ENCODE results near the gene SLC25A11. TPM values are rescaled to one million over a fixed set of nuclear protein-coding genes. Genes with fewer than 3 reads are reported as not detected.

Gene SLC25A11
- total RNA-seq, 3 donors from 2014 or later, result 89.7 to 102 (median 98.1) TPM

DNA sequence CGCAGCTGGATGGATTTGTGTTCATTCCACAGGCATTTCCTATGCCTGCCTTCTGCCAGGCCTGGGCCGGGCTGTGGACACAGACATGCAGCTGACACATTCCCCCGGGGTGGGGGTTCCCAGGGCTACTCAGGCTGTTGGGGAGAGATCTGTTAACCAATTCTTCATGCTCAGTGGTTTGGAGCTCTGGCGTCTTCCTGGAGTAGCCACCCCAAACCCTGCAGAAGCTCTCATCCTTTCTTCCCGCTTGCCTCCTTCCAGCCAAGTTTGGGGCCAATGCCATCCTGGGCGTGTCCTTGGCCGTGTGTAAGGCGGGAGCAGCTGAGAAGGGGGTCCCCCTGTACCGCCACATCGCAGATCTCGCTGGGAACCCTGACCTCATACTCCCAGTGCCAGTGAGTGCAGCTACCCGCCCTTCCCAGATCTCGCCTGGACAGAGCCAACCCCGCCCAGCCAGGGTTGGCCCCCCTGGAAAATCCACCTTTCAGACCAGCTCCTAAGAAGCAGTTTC lies 13.7 kb upstream of the SLC25A11 start:
- Mint-ChIP-seq H3K36me3 (ENCODE audit: insufficient read depth) (no peaks in the 10 kb centered on the region), H3K27me3 (ENCODE audit: low read depth) (no peaks in the 10 kb centered on the region), H3K9me3 (no peaks in the 10 kb centered on the region), H3K4me3 (no peak overlapping the region), H3K4me1 (ENCODE audit: low read depth) (peaks cover 19% of the 10 kb centered on the region)
- DNase-seq (no peak), ATAC-seq (no peak)

GRCh38 chr17:4951486-4951885 lies 11.6 kb upstream of the SLC25A11 start:
- Mint-ChIP-seq H3K27me3 (ENCODE audit: low read depth) (no peaks in the 10 kb centered on the region), H3K4me1 (ENCODE audit: low read depth) (peaks cover 20% of the 10 kb centered on the region), H3K9me3 (no peaks in the 10 kb centered on the region), H3K4me3 (peak overlapping the region; percentile 86), H3K36me3 (ENCODE audit: insufficient read depth) (peaks cover 7% of the 10 kb centered on the region)
- DNase-seq, result no peak
- ATAC-seq, result no peak

GRCh38 chr17:4950746-4951204 lies 10.9 kb upstream of the SLC25A11 start, which contains the start of gene ENO3:
TSS of gene ENO3 (plus strand) at chr17:4951119. CDS start at chr17:4951830, 711 bp downstream.
- DNase-seq (no peak), ATAC-seq (no peak)
- Mint-ChIP-seq H3K4me3 (peak within 1 kb of the TSS; percentile 86), H3K36me3 (ENCODE audit: insufficient read depth) (peaks cover 12% of the 10 kb centered on the region), H3K9me3 (no peaks in the 10 kb centered on the region), H3K27me3 (ENCODE audit: low read depth) (no peaks in the 10 kb centered on the region), H3K4me1 (ENCODE audit: low read depth) (peaks cover 19% of the 10 kb centered on the region)

- DNase-seq, result peak; percentile 65
- ATAC-seq, result peak; percentile 17 to 21
- peaks cover 18% of the 10 kb centered on the region for H3K36me3 Mint-ChIP-seq (ENCODE audit: insufficient read depth)
- no peaks in the 10 kb centered on the region for H3K9me3 Mint-ChIP-seq
- no peaks in the 10 kb centered on the region for H3K27me3 Mint-ChIP-seq (ENCODE audit: low read depth)
- H3K4me1 Mint-ChIP-seq (ENCODE audit: low read depth), result peaks cover 25% of the 10 kb centered on the region
- peak overlapping the region; percentile 86 for H3K4me3 Mint-ChIP-seq
Measured at GRCh38 chr17:4950075-4950745, 10.4 kb upstream of the SLC25A11 start.

DNA sequence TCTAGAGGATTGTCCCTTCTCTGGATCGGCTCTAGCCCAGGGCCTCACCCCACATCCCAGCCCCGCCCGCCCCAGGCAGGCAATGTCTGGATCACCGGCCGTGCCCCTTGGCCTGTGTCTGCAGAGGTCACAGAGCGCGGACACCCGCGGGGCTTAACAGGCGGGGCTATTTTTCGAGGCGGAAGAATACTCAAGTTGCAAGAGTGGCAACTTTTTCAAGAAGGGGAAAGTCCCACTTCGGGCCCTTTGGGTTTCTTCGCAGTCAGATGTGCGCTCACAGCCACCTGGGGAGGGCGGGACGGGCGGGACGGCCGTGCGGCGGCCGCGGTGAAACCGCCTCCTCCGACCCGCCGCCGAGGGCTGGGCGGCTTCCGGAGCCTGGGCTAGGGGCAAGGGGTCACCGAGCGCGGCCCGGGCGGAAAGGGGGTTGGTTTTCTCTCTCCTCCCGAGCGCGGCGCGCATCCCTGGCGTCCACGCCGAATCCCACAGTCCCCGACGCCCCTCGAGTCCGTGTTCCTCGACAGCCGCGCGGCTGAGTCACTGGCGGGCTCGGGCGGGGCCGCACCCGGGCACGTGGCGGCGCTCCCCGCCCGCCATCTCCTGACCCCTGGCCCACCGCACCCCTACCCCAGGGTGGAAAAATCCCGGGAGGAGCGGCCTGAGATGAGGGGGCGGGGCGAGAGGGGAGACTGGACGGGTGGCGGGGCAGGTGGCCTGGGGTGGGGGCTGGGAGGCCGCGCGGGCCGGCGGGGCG lies 9.7 kb upstream of the SLC25A11 start:
- Mint-ChIP-seq H3K27me3 (ENCODE audit: low read depth) (no peaks in the 10 kb centered on the region), H3K9me3 (no peaks in the 10 kb centered on the region)

GRCh38 chr17:4948931-4949320 lies 9.1 kb upstream of the SLC25A11 start:
- no peaks in the 10 kb centered on the region for H3K9me3 Mint-ChIP-seq
- H3K4me3 Mint-ChIP-seq, result peak overlapping the region; percentile 94
- peak; percentile 44 to 47 for ATAC-seq
- H3K36me3 Mint-ChIP-seq (ENCODE audit: insufficient read depth), result peaks cover 28% of the 10 kb centered on the region
- H3K27me3 Mint-ChIP-seq (ENCODE audit: low read depth), result no peaks in the 10 kb centered on the region
- DNase-seq, result peak; percentile 55
- peaks cover 37% of the 10 kb centered on the region for H3K4me1 Mint-ChIP-seq (ENCODE audit: low read depth)

More for the DNA sequence above, 9.7 kb upstream of the SLC25A11 start:
- peak overlapping the region; percentile 94 for H3K4me3 Mint-ChIP-seq
- ATAC-seq (peak; percentile 36 to 44), DNase-seq (peak; percentile 71)
- peaks cover 32% of the 10 kb centered on the region for H3K4me1 Mint-ChIP-seq (ENCODE audit: low read depth)
- H3K36me3 Mint-ChIP-seq (ENCODE audit: insufficient read depth), result peaks cover 24% of the 10 kb centered on the region

DNA sequence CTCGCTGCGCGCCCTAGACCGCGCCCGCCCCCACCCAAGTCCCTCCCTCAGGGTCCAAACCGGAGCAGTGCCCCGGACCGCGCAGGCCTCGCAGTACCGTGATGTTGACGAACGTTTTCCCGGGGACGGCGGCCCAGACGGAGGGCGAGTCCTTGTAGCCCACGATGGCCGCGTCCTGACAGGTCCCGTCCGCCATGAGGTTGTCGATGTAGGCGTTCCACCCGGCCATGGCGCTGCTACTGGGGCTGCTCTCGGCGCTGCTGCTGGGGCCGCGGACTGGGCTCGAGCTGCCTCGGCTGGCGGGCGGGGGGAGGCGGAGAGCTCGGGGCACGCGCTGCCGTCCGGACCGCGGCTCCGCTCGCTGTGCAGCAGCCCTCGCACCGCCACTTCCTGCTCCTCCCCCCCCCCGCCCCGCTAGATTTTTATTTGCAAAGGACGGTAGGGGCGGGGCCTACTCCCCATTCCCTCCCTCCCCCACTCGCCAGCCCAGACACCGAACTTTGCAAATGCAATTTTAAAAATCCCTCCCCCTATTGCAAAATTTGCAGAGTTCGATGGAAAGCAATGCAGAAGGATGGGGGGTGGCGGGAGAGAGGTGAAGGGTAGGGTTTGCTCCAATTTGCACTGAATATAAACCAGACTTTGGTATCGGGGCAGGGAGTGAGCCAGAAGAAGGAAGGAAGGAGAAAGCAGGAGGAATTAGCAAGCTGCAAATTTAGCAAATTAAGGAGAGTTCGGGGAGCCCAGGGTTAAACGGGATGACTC lies 8.5 kb upstream of the SLC25A11 start, which contains the start of gene PFN1:
PFN1 (minus strand) TSS at position 365 of the 765 bp plus-strand sequence; CDS start at position 229, 136 bp downstream.
- Mint-ChIP-seq H3K36me3 (ENCODE audit: insufficient read depth) (peaks cover 29% of the 10 kb centered on the region), H3K4me3 (peak within 1 kb of the TSS; percentile 94), H3K4me1 (ENCODE audit: low read depth) (peaks cover 43% of the 10 kb centered on the region), H3K27me3 (ENCODE audit: low read depth) (no peaks in the 10 kb centered on the region), H3K9me3 (no peaks in the 10 kb centered on the region)
- ATAC-seq (peak; percentile 49 to 51), DNase-seq (peak; percentile 88)

- no peaks in the 10 kb centered on the region for H3K9me3 Mint-ChIP-seq
- H3K4me3 Mint-ChIP-seq, result peak overlapping the region; percentile 94
- no peaks in the 10 kb centered on the region for H3K27me3 Mint-ChIP-seq (ENCODE audit: low read depth)
- H3K4me1 Mint-ChIP-seq (ENCODE audit: low read depth), result peaks cover 51% of the 10 kb centered on the region
- ATAC-seq, result peak; percentile 27 to 29
- DNase-seq, result peak; percentile 59
- peaks cover 33% of the 10 kb centered on the region for H3K36me3 Mint-ChIP-seq (ENCODE audit: insufficient read depth)
Measured at GRCh38 chr17:4947411-4948165, 7.7 kb upstream of the SLC25A11 start.

DNA sequence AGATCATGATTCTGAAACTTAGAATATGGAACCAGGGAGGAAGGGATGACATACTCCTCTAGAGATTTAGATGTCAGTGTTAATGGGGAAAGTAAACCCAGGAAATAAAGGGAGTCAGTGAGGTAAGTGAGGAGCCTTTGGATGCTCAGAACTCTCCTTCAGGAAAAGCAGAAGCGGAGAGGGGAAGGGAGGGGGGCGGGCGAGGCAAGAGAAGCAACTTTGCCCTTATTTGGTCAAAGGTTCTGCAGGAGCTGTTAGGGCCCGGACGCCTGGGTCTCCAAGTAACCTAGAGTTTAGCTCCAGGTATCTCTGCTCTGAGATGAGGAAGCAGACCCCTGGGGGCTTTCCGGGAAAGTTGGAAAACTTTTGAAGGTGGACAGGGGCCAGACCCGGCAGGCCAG lies 7.2 kb upstream of the SLC25A11 start:
- no peak for ATAC-seq
- Mint-ChIP-seq H3K4me1 (ENCODE audit: low read depth) (peaks cover 57% of the 10 kb centered on the region), H3K27me3 (ENCODE audit: low read depth) (no peaks in the 10 kb centered on the region), H3K4me3 (peak overlapping the region; percentile 94), H3K9me3 (no peaks in the 10 kb centered on the region), H3K36me3 (ENCODE audit: insufficient read depth) (peaks cover 33% of the 10 kb centered on the region)
- DNase-seq, result no peak

DNA sequence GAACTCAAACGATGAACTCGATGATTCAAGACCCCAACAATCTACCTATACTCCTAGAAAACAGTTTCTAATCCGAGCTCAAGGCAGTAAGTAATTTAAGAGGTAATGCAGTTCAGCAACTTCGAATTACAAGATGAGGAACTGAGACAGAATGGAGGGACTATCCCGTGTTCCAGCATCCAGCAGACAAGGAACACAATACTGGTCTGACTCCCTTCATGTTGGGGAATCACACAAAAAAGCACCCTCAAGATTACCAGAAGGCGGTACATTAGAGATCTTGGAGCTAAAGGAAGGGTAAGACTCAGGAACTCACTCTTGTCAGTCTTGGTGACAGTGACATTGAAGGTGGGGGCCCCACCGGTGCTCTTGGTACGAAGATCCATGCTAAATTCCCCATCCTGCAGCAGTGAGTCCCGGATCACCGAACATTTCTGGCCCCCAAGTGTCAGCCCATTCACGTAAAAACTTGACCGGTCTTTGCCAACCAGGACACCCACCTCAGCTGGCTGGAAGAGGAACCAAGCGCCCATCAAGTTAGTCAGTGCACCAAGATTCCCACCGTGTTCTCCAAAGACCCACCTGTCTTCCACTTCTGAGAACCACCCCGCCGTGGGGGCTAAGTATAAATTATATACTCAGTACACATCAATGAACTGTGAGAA lies 6.6 kb upstream of the SLC25A11 start:
- Mint-ChIP-seq H3K36me3 (ENCODE audit: insufficient read depth) (peaks cover 38% of the 10 kb centered on the region), H3K4me1 (ENCODE audit: low read depth) (peaks cover 62% of the 10 kb centered on the region), H3K4me3 (peak overlapping the region; percentile 94), H3K27me3 (ENCODE audit: low read depth) (no peaks in the 10 kb centered on the region), H3K9me3 (no peaks in the 10 kb centered on the region)
- ATAC-seq (no peak), DNase-seq (no peak)

DNA sequence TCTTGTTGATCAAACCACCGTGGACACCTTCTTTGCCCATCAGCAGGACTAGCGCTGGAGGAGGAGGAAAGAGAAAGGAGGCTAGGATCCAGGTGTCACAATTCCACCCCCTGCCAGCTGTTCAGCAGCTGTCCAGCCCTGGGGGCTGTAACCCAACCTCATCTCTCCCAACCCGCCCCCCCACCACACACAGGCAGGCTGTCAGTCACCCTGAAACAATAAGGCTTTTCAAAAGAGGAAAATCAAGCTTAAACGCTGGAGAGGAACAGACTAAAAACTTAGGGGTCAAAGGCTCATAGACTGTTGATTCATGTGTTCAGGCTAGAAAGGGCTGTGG lies 6.1 kb upstream of the SLC25A11 start:
- H3K4me3 Mint-ChIP-seq, result peak overlapping the region; percentile 94
- H3K27me3 Mint-ChIP-seq (ENCODE audit: low read depth), result no peaks in the 10 kb centered on the region
- DNase-seq (no peak), ATAC-seq (no peak)
- H3K9me3 Mint-ChIP-seq, result no peaks in the 10 kb centered on the region
- peaks cover 43% of the 10 kb centered on the region for H3K36me3 Mint-ChIP-seq (ENCODE audit: insufficient read depth)
- H3K4me1 Mint-ChIP-seq (ENCODE audit: low read depth), result peaks cover 64% of the 10 kb centered on the region

DNA sequence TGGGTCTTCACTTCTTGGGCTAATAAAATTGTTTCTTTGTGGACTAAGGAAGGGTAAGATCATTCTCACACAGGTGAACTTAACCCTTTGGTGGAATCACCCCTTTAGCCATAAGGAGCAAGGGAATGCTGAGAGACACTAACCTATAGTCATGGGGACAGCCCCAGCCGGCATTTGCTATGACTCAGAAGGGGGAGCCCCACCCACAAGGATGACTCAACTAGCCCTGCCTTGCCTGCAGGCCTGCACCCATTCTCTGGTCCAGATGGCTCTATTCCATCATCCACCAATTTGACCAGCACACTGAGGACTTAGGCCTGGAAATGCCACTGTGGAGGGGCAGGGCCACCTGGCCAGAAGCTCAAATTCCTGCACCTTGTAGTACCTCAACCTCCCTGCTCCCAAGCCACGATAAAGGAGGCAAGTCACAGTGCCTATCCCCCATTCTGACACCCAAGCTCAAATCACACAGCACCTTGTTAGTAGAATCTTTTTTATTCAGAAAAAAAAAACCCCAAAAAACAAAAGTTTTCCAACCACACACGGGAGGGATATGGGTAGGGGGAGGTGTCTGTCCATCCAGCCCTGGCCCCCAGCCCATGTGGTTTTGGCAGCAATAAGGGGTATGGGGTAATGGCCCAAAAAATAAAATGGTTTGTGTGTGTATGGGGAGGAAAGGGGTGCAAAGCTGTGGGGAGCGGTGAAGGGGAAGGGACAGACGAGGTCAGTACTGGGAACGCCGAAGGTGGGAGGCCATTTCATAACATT lies 5.5 kb upstream of the SLC25A11 start:
- Mint-ChIP-seq H3K4me3 (peak overlapping the region; percentile 94), H3K4me1 (ENCODE audit: low read depth) (peaks cover 58% of the 10 kb centered on the region), H3K36me3 (ENCODE audit: insufficient read depth) (peaks cover 43% of the 10 kb centered on the region), H3K27me3 (ENCODE audit: low read depth) (no peaks in the 10 kb centered on the region), H3K9me3 (no peaks in the 10 kb centered on the region)
- ATAC-seq (peak; percentile 32 to 33), DNase-seq (peak; percentile 80)

All from activated T-cell treated with anti-CD3 and anti-CD28 coated beads, Interleukin-2, amount 50 U/mL, for 4 hours (primary cell).